ENCODE measurements around the gene TLE4.

GRCh38 chr9:79700607-79701360 is 129.0 kb downstream of the TLE4 start:
- TF ChIP-seq, protein P1, sequence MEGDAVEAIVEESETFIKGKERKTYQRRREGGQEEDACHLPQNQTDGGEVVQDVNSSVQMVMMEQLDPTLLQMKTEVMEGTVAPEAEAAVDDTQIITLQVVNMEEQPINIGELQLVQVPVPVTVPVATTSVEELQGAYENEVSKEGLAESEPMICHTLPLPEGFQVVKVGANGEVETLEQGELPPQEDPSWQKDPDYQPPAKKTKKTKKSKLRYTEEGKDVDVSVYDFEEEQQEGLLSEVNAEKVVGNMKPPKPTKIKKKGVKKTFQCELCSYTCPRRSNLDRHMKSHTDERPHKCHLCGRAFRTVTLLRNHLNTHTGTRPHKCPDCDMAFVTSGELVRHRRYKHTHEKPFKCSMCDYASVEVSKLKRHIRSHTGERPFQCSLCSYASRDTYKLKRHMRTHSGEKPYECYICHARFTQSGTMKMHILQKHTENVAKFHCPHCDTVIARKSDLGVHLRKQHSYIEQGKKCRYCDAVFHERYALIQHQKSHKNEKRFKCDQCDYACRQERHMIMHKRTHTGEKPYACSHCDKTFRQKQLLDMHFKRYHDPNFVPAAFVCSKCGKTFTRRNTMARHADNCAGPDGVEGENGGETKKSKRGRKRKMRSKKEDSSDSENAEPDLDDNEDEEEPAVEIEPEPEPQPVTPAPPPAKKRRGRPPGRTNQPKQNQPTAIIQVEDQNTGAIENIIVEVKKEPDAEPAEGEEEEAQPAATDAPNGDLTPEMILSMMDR (IDR thresholded peaks at IDR 0.05; ENCODE audit: low read depth, low read length) = no peak
- TF ChIP-seq POLR2A (IDR thresholded peaks at IDR 0.05; ENCODE audit: extremely low read depth, insufficient read length) = no peak
- TF ChIP-seq, protein P2, sequence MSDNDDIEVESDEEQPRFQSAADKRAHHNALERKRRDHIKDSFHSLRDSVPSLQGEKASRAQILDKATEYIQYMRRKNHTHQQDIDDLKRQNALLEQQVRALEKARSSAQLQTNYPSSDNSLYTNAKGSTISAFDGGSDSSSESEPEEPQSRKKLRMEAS (IDR thresholded peaks at IDR 0.05; ENCODE audit: low read depth, low read length) = no peak
